Cardiac fibroblast (primary cell): ENCODE results near the gene GLG1.
A peak's percentile ranks its signal among the peaks of the same experiment; 100 is the strongest.
"Not testable (repeated sequence)": the region's sequence is repeated elsewhere in the genome, so short reads cannot be mapped to it uniquely, and the experiment has no call there.

Source experiments
- DNase-seq, 2 donors: peaks; one replicate each; pipeline versions ENCODE4 v3.0.0 to v3.0.0-alpha.2; 2010; ENCODE audit warnings: low read depth in 2 of 2
- H3K4me3 ChIP-seq, 2 donors: replicated peaks in 1 of 2; 1 replicate in 1 of 2; 2 replicates in 1 of 2; pipeline ENCODE4 v1.5.1; 2011; ENCODE audit warnings: low read depth in 2 of 2, low read length in 2 of 2, mild to moderate bottlenecking in 2 of 2, moderate library complexity in 1 of 2
- CTCF ChIP-seq: IDR thresholded peaks from one replicate; pipeline ENCODE4 v1.5.1; 2011; ENCODE audit warnings: low read depth, mild to moderate bottlenecking, low read length, inconsistent platforms

The GLG1 gene

GRCh38 chr16:74524926-74525325 lies 82.0 kb downstream of the GLG1 start:
- peak in 1 of 2 donors; percentile 31 for DNase-seq
- no peak overlapping the region for H3K4me3 ChIP-seq
- TF ChIP-seq CTCF: no peak

- no peak for TF ChIP-seq CTCF
- H3K4me3 ChIP-seq: no peak overlapping the region
- no peak for DNase-seq
Observed at GRCh38 chr16:74524117-74524516, 82.8 kb downstream of the GLG1 start.

GRCh38 chr16:74523706-74524105 lies 83.2 kb downstream of the GLG1 start:
- not testable (repeated sequence) for H3K4me3 ChIP-seq, DNase-seq

GRCh38 chr16:74522160-74522559 lies 84.8 kb downstream of the GLG1 start:
- TF ChIP-seq CTCF: no peak
- H3K4me3 ChIP-seq: no peak overlapping the region
- DNase-seq: no peak

- peak; percentile 49 to 74 for DNase-seq
- TF ChIP-seq CTCF: no peak
- no peak overlapping the region for H3K4me3 ChIP-seq
Observed at GRCh38 chr16:74521691-74522090, 85.2 kb downstream of the GLG1 start.

GRCh38 chr16:74518934-74519333 lies 88.0 kb downstream of the GLG1 start:
- not testable (repeated sequence) for H3K4me3 ChIP-seq, DNase-seq

GRCh38 chr16:74511961-74512360 lies 95.0 kb downstream of the GLG1 start:
- H3K4me3 ChIP-seq: no peak overlapping the region
- DNase-seq: no peak
- TF ChIP-seq CTCF: no peak

GRCh38 chr16:74505011-74505410 lies 101.9 kb downstream of the GLG1 start:
- TF ChIP-seq CTCF: no peak
- no peak for DNase-seq
- no peak overlapping the region for H3K4me3 ChIP-seq
